Brain microvascular endothelial cell (primary cell): ENCODE measurements around the gene ESYT1.

ENCODE experiments used
- DNase-seq: peaks from one replicate; pipeline ENCODE4 v3.0.0-alpha.2; 2020
- H3K27ac ChIP-seq: fragments of 250-450 bp; sonication (Bioruptor Pico); 2 replicates; pipeline ENCODE4 v1.5.1; 2020; ENCODE audit warnings: mild to moderate bottlenecking, moderate library complexity
- H3K27me3 ChIP-seq: fragments of 250-450 bp; sonication (Bioruptor Pico); replicated peaks from 2 replicates; pipeline ENCODE4 v1.5.1; 2020; ENCODE audit warnings: mild to moderate bottlenecking
- H3K36me3 ChIP-seq: fragments of 250-450 bp; sonication (Bioruptor Pico); replicated peaks from 2 replicates; pipeline ENCODE4 v1.5.1; 2020; ENCODE audit warnings: mild to moderate bottlenecking
- H3K4me3 ChIP-seq: 2 replicates; pipeline ENCODE4 v1.5.1; 2011; ENCODE audit warnings: low read depth, mild to moderate bottlenecking, control low read depth, low read length, moderate library complexity
- in situ Hi-C: cut with HindIII; loops from 2 replicates; pipeline ENCODE4 v1.10.0; 2017; ENCODE audit warnings: low sequenced_read_pairs, low pct_ligation_motif_present
- TF ChIP-seq, protein P1 (sequence below): IDR thresholded peaks from 2 replicates; pipeline ENCODE4 v1.5.1; 2011; ENCODE audit warnings: low read depth, mild to moderate bottlenecking, moderate library complexity, low read length, control low read depth, inconsistent platforms; ENCODE audit errors: missing control alignments

ESYT1 gene

DNA sequence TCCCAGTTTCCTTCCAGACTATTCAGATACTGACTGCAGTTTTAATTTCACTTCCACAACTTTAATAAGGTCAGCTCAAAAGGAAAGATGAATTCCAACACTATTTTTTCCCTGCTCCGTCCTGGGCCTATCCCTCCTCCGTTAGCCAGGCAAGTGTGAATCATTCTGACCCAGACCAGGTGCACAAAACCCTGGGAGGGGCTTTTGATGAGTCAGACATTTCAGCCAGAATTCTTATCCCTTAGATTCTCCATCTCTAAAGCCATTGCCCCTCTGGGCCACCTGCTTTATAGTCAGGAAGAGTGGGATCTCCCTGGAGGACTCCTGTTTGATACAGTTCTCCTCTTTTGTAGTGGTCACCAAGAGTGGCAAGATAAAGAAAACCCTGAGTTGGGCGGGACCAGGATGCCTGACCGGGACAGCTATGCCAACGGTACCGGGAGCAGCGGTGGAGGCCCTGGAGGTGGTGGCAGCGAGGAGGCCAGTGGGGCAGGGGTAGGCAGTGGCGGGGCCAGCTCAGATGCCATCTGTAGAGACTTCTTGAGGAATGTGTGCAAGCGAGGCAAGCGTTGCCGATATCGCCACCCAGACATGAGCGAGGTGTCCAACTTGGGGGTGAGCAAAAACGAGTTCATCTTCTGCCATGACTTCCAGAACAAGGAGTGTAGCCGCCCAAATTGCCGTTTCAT lies 7.8 kb upstream of the ESYT1 start:
- no peak for DNase-seq
- no peaks in the 10 kb centered on the region for H3K27me3 ChIP-seq
- TF ChIP-seq, protein P1, sequence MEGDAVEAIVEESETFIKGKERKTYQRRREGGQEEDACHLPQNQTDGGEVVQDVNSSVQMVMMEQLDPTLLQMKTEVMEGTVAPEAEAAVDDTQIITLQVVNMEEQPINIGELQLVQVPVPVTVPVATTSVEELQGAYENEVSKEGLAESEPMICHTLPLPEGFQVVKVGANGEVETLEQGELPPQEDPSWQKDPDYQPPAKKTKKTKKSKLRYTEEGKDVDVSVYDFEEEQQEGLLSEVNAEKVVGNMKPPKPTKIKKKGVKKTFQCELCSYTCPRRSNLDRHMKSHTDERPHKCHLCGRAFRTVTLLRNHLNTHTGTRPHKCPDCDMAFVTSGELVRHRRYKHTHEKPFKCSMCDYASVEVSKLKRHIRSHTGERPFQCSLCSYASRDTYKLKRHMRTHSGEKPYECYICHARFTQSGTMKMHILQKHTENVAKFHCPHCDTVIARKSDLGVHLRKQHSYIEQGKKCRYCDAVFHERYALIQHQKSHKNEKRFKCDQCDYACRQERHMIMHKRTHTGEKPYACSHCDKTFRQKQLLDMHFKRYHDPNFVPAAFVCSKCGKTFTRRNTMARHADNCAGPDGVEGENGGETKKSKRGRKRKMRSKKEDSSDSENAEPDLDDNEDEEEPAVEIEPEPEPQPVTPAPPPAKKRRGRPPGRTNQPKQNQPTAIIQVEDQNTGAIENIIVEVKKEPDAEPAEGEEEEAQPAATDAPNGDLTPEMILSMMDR, result no peak
- H3K36me3 ChIP-seq, result peaks cover 6% of the 10 kb centered on the region
- in situ Hi-C loops, result no loop called here
- H3K27ac ChIP-seq, result no peak overlapping the region
- no peak overlapping the region for H3K4me3 ChIP-seq

DNA sequence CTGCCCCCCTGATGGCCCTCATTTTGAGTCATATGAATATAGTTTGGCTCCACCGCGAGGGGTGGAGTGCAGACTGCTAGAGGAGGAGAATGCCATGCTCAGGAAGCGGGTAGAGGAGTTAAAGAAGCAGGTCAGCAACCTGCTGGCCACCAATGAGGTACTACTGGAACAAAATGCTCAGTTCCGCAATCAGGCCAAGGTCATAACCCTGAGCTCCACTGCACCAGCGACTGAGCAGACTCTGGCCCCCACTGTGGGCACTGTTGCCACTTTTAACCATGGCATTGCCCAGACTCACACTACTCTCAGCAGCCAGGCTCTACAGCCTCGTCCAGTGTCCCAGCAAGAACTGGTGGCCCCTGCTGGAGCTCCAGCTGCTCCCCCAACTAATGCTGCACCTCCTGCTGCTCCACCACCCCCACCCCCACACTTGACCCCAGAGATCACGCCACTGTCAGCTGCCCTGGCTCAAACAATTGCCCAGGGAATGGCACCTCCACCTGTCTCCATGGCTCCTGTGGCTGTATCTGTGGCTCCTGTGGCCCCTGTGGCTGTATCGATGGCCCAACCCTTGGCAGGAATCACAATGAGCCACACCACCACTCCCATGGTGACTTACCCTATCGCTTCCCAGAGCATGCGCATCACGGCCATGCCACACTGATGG lies 6.7 kb upstream of the ESYT1 start:
- peaks cover 6% of the 10 kb centered on the region for H3K36me3 ChIP-seq
- in situ Hi-C loops, result no loop called here
- no peaks in the 10 kb centered on the region for H3K27me3 ChIP-seq
- no peak for DNase-seq
- no peak overlapping the region for H3K4me3 ChIP-seq
- no peak overlapping the region for H3K27ac ChIP-seq
- TF ChIP-seq, protein P1, result no peak

DNA sequence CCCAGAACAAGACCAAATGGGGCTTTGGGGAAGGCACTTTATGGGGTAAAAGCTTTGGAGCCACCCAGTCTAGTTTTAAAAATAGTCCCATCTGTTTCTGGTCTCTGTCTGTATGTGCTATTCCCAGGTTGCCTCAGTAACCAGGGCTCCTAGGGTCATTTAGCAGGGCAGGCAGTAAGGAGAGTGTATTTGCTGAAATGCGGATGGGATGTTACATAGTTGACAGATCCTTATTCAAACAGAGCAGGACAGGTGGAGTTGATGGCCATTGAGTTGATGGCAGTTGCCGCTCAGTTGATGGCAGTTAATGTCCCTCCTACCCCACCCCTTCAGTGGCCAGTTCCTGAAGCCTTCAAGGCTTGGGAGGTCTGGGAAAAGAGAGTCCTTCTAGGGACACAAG lies 5.4 kb upstream of the ESYT1 start:
- H3K36me3 ChIP-seq, result peaks cover 2% of the 10 kb centered on the region
- in situ Hi-C loops, result no loop called here
- no peak overlapping the region for H3K27ac ChIP-seq
- H3K27me3 ChIP-seq, result no peaks in the 10 kb centered on the region
- DNase-seq, result no peak
- H3K4me3 ChIP-seq, result no peak overlapping the region
- TF ChIP-seq, protein P1, result no peak

DNA sequence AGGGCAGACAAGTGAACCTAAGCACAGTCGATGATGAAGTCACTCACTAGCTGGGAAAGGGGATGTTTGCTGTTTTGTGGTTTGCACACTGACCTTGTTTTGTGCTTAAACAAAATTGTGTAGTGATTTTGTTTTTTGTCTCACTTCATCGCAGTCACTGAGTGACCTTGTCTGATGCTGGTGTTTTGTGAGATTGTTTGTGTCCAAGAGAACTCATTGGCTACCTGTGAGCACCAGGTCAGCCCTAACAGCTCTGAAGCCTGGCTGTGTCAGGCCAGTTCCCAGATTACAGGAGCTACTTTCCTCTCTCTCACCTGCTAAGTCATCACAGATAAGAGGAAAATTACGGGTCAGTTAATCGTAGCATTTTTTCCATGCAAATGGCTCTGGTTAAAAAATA lies 3.9 kb upstream of the ESYT1 start:
- no peaks in the 10 kb centered on the region for H3K36me3 ChIP-seq
- TF ChIP-seq, protein P1, result no peak
- H3K27me3 ChIP-seq, result no peaks in the 10 kb centered on the region
- no peak overlapping the region for H3K4me3 ChIP-seq
- no peak overlapping the region for H3K27ac ChIP-seq
- no peak for DNase-seq
- in situ Hi-C loops, result no loop called here

DNA sequence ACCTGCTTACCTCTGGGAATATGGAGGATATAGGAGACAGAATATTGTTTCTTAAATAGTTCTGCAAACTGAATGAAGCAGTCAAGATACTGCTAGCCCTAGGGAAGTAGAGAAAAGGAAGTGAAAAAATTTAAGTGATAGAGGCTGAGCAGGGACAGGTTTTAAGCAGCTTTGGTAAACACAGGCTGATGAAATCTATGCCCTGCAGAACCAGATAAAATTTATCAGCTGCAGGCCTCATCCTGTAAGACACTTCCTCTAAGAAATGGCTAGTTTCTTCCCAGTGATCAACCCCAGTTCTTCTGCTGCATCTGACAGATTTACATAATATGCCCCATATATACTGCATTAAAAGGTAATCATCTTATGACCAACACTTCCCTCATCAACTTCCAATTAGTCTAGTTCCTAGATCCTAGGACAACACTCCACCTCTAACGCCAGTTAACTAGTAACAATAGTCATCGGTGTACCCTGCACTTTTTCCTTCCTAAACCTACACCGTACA lies 1.3 kb upstream of the ESYT1 start:
- Histone ChIP-seq H3K4me3 (no peak overlapping the region), H3K27ac (no peak overlapping the region), H3K27me3 (no peaks in the 10 kb centered on the region), H3K36me3 (peaks cover 13% of the 10 kb centered on the region)
- TF ChIP-seq, protein P1, result no peak
- in situ Hi-C loops, result no loop called here
- no peak for DNase-seq
